ENCODE measurements around the gene PCDHGA7.

DNA sequence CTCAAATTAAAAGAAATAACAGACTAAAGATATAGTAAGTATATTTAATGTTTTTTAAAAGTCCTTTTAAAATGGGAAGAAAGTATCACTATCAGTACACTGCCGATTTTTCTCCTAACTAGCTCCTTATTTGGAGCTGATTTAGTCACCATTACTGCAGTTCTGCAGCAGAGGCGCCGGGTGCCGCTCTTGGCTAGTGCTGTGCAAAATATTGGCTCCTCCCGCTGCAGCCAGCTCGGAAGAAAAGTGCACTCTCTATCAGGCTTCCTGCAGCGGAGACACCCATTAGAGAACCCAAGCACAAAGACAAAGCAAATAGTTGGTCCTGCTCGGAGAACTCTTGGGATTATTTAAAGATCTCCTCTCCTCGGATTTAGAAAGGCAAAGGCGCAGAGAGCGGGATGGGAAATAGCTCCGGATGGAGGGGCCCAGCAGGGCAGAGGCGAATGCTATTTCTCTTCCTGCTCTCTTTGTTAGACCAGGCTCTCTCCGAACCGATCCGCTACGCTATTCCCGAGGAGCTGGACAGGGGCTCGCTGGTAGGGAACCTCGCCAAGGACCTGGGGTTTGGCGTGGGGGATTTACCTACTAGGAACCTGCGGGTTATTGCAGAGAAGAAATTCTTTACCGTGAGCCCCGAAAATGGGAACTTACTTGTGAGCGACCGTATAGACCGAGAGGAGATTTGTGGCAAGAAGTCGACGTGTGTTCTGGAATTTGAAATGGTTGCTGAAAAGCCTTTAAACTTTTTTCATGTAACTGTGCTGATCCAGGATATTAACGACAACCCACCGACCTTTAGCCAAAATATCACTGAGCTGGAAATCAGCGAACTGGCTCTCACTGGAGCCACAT is 12.3 kb upstream of the PCDHGA7 start, which contains the start of gene PCDHGB3:
- TF ChIP-seq, protein P1, sequence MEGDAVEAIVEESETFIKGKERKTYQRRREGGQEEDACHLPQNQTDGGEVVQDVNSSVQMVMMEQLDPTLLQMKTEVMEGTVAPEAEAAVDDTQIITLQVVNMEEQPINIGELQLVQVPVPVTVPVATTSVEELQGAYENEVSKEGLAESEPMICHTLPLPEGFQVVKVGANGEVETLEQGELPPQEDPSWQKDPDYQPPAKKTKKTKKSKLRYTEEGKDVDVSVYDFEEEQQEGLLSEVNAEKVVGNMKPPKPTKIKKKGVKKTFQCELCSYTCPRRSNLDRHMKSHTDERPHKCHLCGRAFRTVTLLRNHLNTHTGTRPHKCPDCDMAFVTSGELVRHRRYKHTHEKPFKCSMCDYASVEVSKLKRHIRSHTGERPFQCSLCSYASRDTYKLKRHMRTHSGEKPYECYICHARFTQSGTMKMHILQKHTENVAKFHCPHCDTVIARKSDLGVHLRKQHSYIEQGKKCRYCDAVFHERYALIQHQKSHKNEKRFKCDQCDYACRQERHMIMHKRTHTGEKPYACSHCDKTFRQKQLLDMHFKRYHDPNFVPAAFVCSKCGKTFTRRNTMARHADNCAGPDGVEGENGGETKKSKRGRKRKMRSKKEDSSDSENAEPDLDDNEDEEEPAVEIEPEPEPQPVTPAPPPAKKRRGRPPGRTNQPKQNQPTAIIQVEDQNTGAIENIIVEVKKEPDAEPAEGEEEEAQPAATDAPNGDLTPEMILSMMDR (IDR thresholded peaks at IDR 0.05) = no peak
- no peak for TF ChIP-seq POLR2A (IDR thresholded peaks at IDR 0.05)
